ENCODE results near the gene RYK. TPM values are rescaled to one million over a fixed set of nuclear protein-coding genes. Genes with fewer than 3 reads are reported as not detected.

Gene RYK
- total and polyA plus RNA-seq, 2 experiments from 2014 or later, result 22.8 to 100 TPM

DNA sequence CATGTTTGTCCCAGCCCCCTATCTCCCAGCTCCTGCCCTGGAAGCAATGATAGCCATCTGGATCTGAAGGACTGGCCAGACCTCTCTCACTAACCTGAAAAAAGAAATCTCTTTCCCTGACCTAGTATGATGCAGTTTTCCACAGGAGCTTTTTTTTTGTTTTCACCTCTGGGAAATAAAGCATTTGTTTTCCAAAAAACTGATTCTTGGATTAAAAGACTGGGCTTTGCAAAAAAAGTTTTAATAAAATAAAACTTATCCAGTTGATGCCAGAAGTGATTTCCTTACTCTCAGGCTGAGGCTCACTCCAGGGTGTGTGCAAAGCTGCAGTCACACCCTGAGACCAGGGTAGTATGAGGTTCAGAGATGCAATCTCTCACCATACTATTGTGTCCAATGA, 104.0 kb downstream of the RYK start:
- Histone ChIP-seq H3K27me3 (replicated peaks; ENCODE audit: insufficient read depth) (no peaks in the 10 kb centered on the region), H3K4me3 (no peak overlapping the region), H3K79me2 (ENCODE audit: insufficient read depth) (no peaks in the 10 kb centered on the region), H3K4me1 (ENCODE audit: insufficient read depth) (peaks cover 11% of the 10 kb centered on the region; the same call in 1 of the 2 replicates), H4K20me1 (ENCODE audit: insufficient read depth) (0 out of 2 replicates have a peak, but pooled peaks cover 3% of the 10 kb centered on the region), H3K9me2 (ENCODE audit: insufficient read depth) (no peaks in the 10 kb centered on the region), H3F3A (ENCODE audit: insufficient read depth) (no peaks in the 10 kb centered on the region), H3K4me2 (ENCODE audit: unreplicated experiment) (no peak overlapping the region), H3K36me3 (ENCODE audit: low read depth) (no peaks in the 10 kb centered on the region), H3K9me3 (ENCODE audit: low read depth) (no peaks in the 10 kb centered on the region), H2AFZ (no peak overlapping the region), H3K9ac (no peak overlapping the region), H3K27ac (no peak overlapping the region)
- TF ChIP-seq EZH2phosphoT487 (IDR thresholded peaks at IDR 0.05; ENCODE audit: insufficient read depth, low read depth), result no peak
- DNase-seq, result no peak
- in situ Hi-C loops (cut with MboI), result no loop called here

GRCh38 chr3:134145183-134145582, 105.5 kb downstream of the RYK start:
- H3K27me3 ChIP-seq (replicated peaks; ENCODE audit: insufficient read depth), result no peaks in the 10 kb centered on the region
- H3K9me2 ChIP-seq (ENCODE audit: insufficient read depth), result no peaks in the 10 kb centered on the region
- no peak overlapping the region for H3K9ac ChIP-seq
- no peak overlapping the region for H3K4me2 ChIP-seq (ENCODE audit: unreplicated experiment)
- 80 to 81% methylated on average over 3 of the region's 3 CpGs for WGBS, 2 experiments (ENCODE audit: low coverage in 1 of 2, low lambda C conversion rate in 2 of 2, missing lambda C conversion rate in 2 of 2)
- no peaks in the 10 kb centered on the region for H3K9me3 ChIP-seq (ENCODE audit: low read depth)
- in situ Hi-C loops (cut with MboI), result no loop called here
- no peak for DNase-seq
- no peak overlapping the region for H2AFZ ChIP-seq
- peaks cover 11% of the 10 kb centered on the region; the same call in 1 of the 2 replicates for H3K4me1 ChIP-seq (ENCODE audit: insufficient read depth)
- 0 out of 2 replicates have a peak, but pooled peaks cover 3% of the 10 kb centered on the region for H4K20me1 ChIP-seq (ENCODE audit: insufficient read depth)
- no peak overlapping the region for H3K4me3 ChIP-seq
- H3F3A ChIP-seq (ENCODE audit: insufficient read depth), result no peaks in the 10 kb centered on the region
- TF ChIP-seq EZH2phosphoT487 (IDR thresholded peaks at IDR 0.05; ENCODE audit: insufficient read depth, low read depth) (no peak), EZH2 (IDR thresholded peaks at IDR 0.05; ENCODE audit: insufficient read depth, poor library complexity, severe bottlenecking) (no peak)
- no peak overlapping the region for H3K27ac ChIP-seq
- no peaks in the 10 kb centered on the region for H3K79me2 ChIP-seq (ENCODE audit: insufficient read depth)
- no peaks in the 10 kb centered on the region for H3K36me3 ChIP-seq (ENCODE audit: low read depth)

DNA sequence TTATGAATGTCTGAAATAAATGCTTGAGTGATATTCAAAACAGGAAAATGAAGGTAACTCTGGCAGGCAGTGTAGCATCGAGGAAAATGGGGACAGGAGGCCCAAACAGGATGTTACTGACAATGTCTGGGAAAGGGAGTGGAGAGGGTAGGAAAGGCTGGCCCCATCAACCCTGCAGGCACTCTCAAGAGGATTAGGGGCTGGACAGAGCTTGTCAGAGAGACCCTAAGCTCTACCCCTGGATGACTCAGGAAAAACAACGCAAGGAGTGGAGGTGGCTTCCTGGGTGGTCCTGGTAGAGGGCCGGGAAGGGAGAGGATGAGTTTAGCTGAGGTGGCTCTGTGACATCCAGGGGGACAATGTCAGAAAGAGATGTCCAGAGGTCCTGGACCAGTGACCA, 106.0 kb downstream of the RYK start:
- Histone ChIP-seq H3F3A (ENCODE audit: insufficient read depth) (no peaks in the 10 kb centered on the region), H3K4me1 (ENCODE audit: insufficient read depth) (peaks cover 11% of the 10 kb centered on the region; the same call in 1 of the 2 replicates), H3K9me3 (ENCODE audit: low read depth) (no peaks in the 10 kb centered on the region), H3K9ac (no peak overlapping the region), H4K20me1 (ENCODE audit: insufficient read depth) (0 out of 2 replicates have a peak, but pooled peaks cover 3% of the 10 kb centered on the region), H3K36me3 (ENCODE audit: low read depth) (no peaks in the 10 kb centered on the region), H3K27me3 (replicated peaks; ENCODE audit: insufficient read depth) (no peaks in the 10 kb centered on the region), H3K27ac (no peak overlapping the region), H3K9me2 (ENCODE audit: insufficient read depth) (no peaks in the 10 kb centered on the region), H2AFZ (no peak overlapping the region), H3K4me2 (ENCODE audit: unreplicated experiment) (no peak overlapping the region), H3K79me2 (ENCODE audit: insufficient read depth) (no peaks in the 10 kb centered on the region), H3K4me3 (no peak overlapping the region)
- in situ Hi-C loops (cut with MboI), result no loop called here
- TF ChIP-seq EZH2 (IDR thresholded peaks at IDR 0.05; ENCODE audit: insufficient read depth, poor library complexity, severe bottlenecking) (no peak), EZH2phosphoT487 (IDR thresholded peaks at IDR 0.05; ENCODE audit: insufficient read depth, low read depth) (no peak)
- WGBS, 2 experiments (ENCODE audit: low coverage in 1 of 2, low lambda C conversion rate in 2 of 2, missing lambda C conversion rate in 2 of 2), result 82 to 89% methylated on average over 3 of the region's 3 CpGs
- no peak for DNase-seq

- H3K4me3 ChIP-seq, result no peak overlapping the region
- no peaks in the 10 kb centered on the region for H3K9me2 ChIP-seq (ENCODE audit: insufficient read depth)
- H3K79me2 ChIP-seq (ENCODE audit: insufficient read depth), result no peaks in the 10 kb centered on the region
- H4K20me1 ChIP-seq (ENCODE audit: insufficient read depth), result 0 out of 2 replicates have a peak, but pooled peaks cover 2% of the 10 kb centered on the region
- H3K4me1 ChIP-seq (ENCODE audit: insufficient read depth), result peaks cover 4% of the 10 kb centered on the region; the same call in 1 of the 2 replicates
- 96 to 97% methylated on average over 6 of the region's 6 CpGs for WGBS, 2 experiments (ENCODE audit: low coverage in 1 of 2, low lambda C conversion rate in 2 of 2, missing lambda C conversion rate in 2 of 2)
- no peak overlapping the region for H2AFZ ChIP-seq
- no peak overlapping the region for H3K9ac ChIP-seq
- H3K4me2 ChIP-seq (ENCODE audit: unreplicated experiment), result no peak overlapping the region
- in situ Hi-C loops (cut with MboI), result no loop called here
- TF ChIP-seq EZH2phosphoT487 (IDR thresholded peaks at IDR 0.05; ENCODE audit: insufficient read depth, low read depth) (no peak), EZH2 (IDR thresholded peaks at IDR 0.05; ENCODE audit: insufficient read depth, poor library complexity, severe bottlenecking) (no peak)
- no peaks in the 10 kb centered on the region for H3K27me3 ChIP-seq (replicated peaks; ENCODE audit: insufficient read depth)
- DNase-seq, result no peak
- H3F3A ChIP-seq (ENCODE audit: insufficient read depth), result no peaks in the 10 kb centered on the region
- H3K27ac ChIP-seq, result no peak overlapping the region
- H3K36me3 ChIP-seq (ENCODE audit: low read depth), result no peaks in the 10 kb centered on the region
- H3K9me3 ChIP-seq (ENCODE audit: low read depth), result no peaks in the 10 kb centered on the region
Measured at GRCh38 chr3:134143828-134144401, 106.7 kb downstream of the RYK start.

DNA sequence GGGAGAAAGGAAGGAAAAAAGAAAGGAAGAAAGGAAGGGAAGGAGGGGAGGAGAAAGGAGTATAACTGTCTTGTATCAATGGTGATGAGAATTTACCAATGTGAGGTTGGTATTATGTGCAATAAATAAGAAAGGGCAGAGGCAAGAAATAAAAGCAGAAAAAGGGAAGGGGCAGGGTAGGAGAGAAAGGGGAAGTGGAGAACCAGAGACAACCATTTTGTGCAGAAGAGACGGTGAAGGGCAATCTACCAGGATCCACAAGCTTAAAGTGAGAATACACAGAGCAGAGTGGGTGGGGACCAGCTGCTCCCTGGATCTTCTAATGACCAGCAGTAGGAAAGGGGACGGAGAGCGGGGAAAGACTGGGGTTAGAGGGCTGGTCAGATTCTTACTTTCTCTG, 114.1 kb downstream of the RYK start:
- no peaks in the 10 kb centered on the region for H3K27me3 ChIP-seq (replicated peaks; ENCODE audit: insufficient read depth)
- H3K79me2 ChIP-seq (ENCODE audit: insufficient read depth), result no peaks in the 10 kb centered on the region
- no peaks in the 10 kb centered on the region for H3F3A ChIP-seq (ENCODE audit: insufficient read depth)
- H3K4me1 ChIP-seq (ENCODE audit: insufficient read depth), result no peaks in the 10 kb centered on the region
- H3K9ac ChIP-seq, result no peak overlapping the region
- TF ChIP-seq EZH2 (IDR thresholded peaks at IDR 0.05; ENCODE audit: insufficient read depth, poor library complexity, severe bottlenecking) (no peak), EZH2phosphoT487 (IDR thresholded peaks at IDR 0.05; ENCODE audit: insufficient read depth, low read depth) (no peak)
- H3K9me3 ChIP-seq (ENCODE audit: low read depth), result no peaks in the 10 kb centered on the region
- no peak overlapping the region for H3K4me3 ChIP-seq
- H3K36me3 ChIP-seq (ENCODE audit: low read depth), result no peaks in the 10 kb centered on the region; the same call in 1 of the 2 replicates
- DNase-seq, result no peak
- no peak overlapping the region for H2AFZ ChIP-seq
- H4K20me1 ChIP-seq (ENCODE audit: insufficient read depth), result no peaks in the 10 kb centered on the region
- in situ Hi-C loops (cut with MboI), result no loop called here
- H3K4me2 ChIP-seq (ENCODE audit: unreplicated experiment), result no peak overlapping the region
- H3K27ac ChIP-seq, result no peak overlapping the region
- no peaks in the 10 kb centered on the region for H3K9me2 ChIP-seq (ENCODE audit: insufficient read depth)
- WGBS, 2 experiments (ENCODE audit: low coverage in 1 of 2, low lambda C conversion rate in 2 of 2, missing lambda C conversion rate in 2 of 2), result 86 to 90% methylated on average over 3 of the region's 3 CpGs

Data from GM23248 (cell line).